GM12878 (cell line): ENCODE results near the gene EAF2. TPM values are rescaled to one million over a fixed set of nuclear protein-coding genes. Genes with fewer than 3 reads are reported as not detected.

ENCODE experiments used
- ATAC-seq: fragments of 200-7000 bp; cut with Tn5 transposase; 3 replicates; pipeline ENCODE4 v1.9.1; 2020; ENCODE audit warnings: mild to moderate bottlenecking, moderate library complexity
- BruUV-seq: library from RNA; stranded (reverse); fragments of 400-500 nt; replicated peaks from 2 replicates; lab custom pipeline; 2021; lab: Mats Ljungman, UMichigan
- CTCF ChIA-PET: fragments of 300-600 bp; sonication (Branson Sonifier 250); formaldehyde crosslinking; extraction: SDS; loops from one replicate; lab custom pipeline; 2021; ENCODE audit warnings: inconsistent platforms; lab: Yijun Ruan, JAX
- POLR2A ChIA-PET: fragments of 350-600 bp; formaldehyde crosslinking; extraction: SDS; loops from one replicate; lab custom pipeline; 2021; ENCODE audit warnings: inconsistent platforms; lab: Charles Lee
- RAD21 ChIA-PET: fragments of 300-600 bp; sonication (Branson Sonifier 250); formaldehyde crosslinking; loops from one replicate; lab custom pipeline; 2023; ENCODE audit warnings: antibody characterized with exemption; ENCODE audit not compliant: unreplicated experiment; lab: Charles Lee
- SMC1A ChIA-PET: fragments of 300-600 bp; sonication (Branson Sonifier 250); formaldehyde crosslinking; loops from one replicate; lab custom pipeline; 2023; ENCODE audit not compliant: unreplicated experiment, uncharacterized antibody; lab: Charles Lee
- DNase-seq: peaks from one replicate; pipeline ENCODE4 v3.0.0-alpha.2; 2011; ENCODE audit warnings: low read depth, low spot score
- FAIRE-seq: peaks from 3 replicates; lab custom pipeline; 2011; peaks lifted over from hg19 to GRCh38; lab: Jason Lieb, UNC
- H2AFZ ChIP-seq: 2 replicates; pipeline ENCODE4 v1.6.0; 2011; ENCODE audit warnings: low read depth, low read length, control low read depth; ENCODE audit not compliant: control insufficient read depth
- H3K27ac ChIP-seq: 2 replicates; pipeline ENCODE4 v1.5.1; 2011; ENCODE audit warnings: control low read depth; ENCODE audit not compliant: control insufficient read depth, insufficient read depth
- H3K27me3 ChIP-seq, 2 experiments: replicated peaks in 1 of 2; 2 replicates each; pipeline versions ENCODE4 v1.6.0 to v1.6.1; 2011; ENCODE audit warnings: low read length in 1 of 2; ENCODE audit not compliant: control insufficient read depth in 2 of 2, insufficient read depth in 2 of 2
- H3K36me3 ChIP-seq, 2 experiments: 2 replicates each; pipeline ENCODE4 v1.5.1; 2011; ENCODE audit warnings: low read length in 1 of 2; ENCODE audit not compliant: control insufficient read depth in 2 of 2, insufficient read depth in 2 of 2
- H3K4me1 ChIP-seq: 2 replicates; pipeline ENCODE4 v1.6.1; 2011; ENCODE audit warnings: mild to moderate bottlenecking, low read length, moderate library complexity, mixed read lengths; ENCODE audit not compliant: control insufficient read depth, insufficient read depth
- H3K4me2 ChIP-seq: 2 replicates; pipeline ENCODE4 v1.6.0; 2011; ENCODE audit warnings: control low read depth; ENCODE audit not compliant: control insufficient read depth, insufficient read depth
- H3K4me3 ChIP-seq: fragments of 200-600 bp; sonication (generic); 2 replicates; pipeline ENCODE4 v1.5.1; 2016
- H3K79me2 ChIP-seq: 2 replicates; pipeline ENCODE4 v1.6.0; 2011; ENCODE audit warnings: low read length; ENCODE audit not compliant: control insufficient read depth, insufficient read depth
- H3K9ac ChIP-seq: 2 replicates; pipeline ENCODE4 v1.8.0; 2011; ENCODE audit warnings: low read length, control low read depth, mixed read lengths; ENCODE audit not compliant: control insufficient read depth, insufficient read depth
- H3K9me3 ChIP-seq: replicated peaks from 3 replicates; pipeline ENCODE4 v1.5.1; 2011; ENCODE audit warnings: mild to moderate bottlenecking, low read length; ENCODE audit not compliant: control insufficient read depth, insufficient read depth
- H4K20me1 ChIP-seq: 2 replicates; pipeline ENCODE4 v1.6.0; 2011; ENCODE audit not compliant: control insufficient read depth, insufficient read depth
- BCLAF1 ChIP-seq: fragments of 450-650 bp; IDR thresholded peaks from 2 replicates; pipeline ENCODE4 v1.6.1; 2017; ENCODE audit warnings: antibody characterized with exemption, mild to moderate bottlenecking, moderate library complexity
- BRCA1 ChIP-seq: IDR thresholded peaks from 2 replicates; pipeline ENCODE4 v1.6.1; 2011; ENCODE audit warnings: low read depth, low read length, improper control_type of control experiment
- CHD2 ChIP-seq: IDR thresholded peaks from 2 replicates; pipeline ENCODE4 v1.6.1; 2011; ENCODE audit warnings: low read depth, low read length, improper control_type of control experiment, borderline replicate concordance
- FOS ChIP-seq: IDR thresholded peaks from 3 replicates; pipeline ENCODE4 v1.6.1; 2011; ENCODE audit warnings: borderline replicate concordance; ENCODE audit not compliant: insufficient read length; ENCODE audit errors: extremely low read depth
- NKRF ChIP-seq: fragments of 450-650 bp; conservative IDR thresholded peaks from 2 replicates; pipeline ENCODE4 v1.6.1; 2017; ENCODE audit warnings: mild to moderate bottlenecking, moderate library complexity
- RELA ChIP-seq: fragments of 450-650 bp; IDR thresholded peaks from 2 replicates; pipeline ENCODE4 v1.8.0; 2014; ENCODE audit warnings: borderline replicate concordance; ENCODE audit not compliant: partially characterized antibody
- TARDBP ChIP-seq: IDR thresholded peaks from 2 replicates; pipeline ENCODE4 v1.6.1; 2016; ENCODE audit warnings: borderline replicate concordance
- USF2 ChIP-seq: IDR thresholded peaks from 2 replicates; pipeline ENCODE4 v1.6.1; 2011; ENCODE audit warnings: low read depth, low read length, improper control_type of control experiment, borderline replicate concordance
- WGBS: methylation state at CpG from one replicate; pipeline ENCODE4 v1.1.6; 2016; ENCODE audit warnings: low lambda C conversion rate; ENCODE audit not compliant: insufficient replicate concordance, insufficient coverage; ENCODE audit errors: missing lambda C conversion rate; 5-methylcytosine and 5-hydroxymethylcytosine counted together
- in situ Hi-C: fragments of 300-500 bp; cut with MboI; formaldehyde crosslinking; loops from 9 replicates; pipeline ENCODE4 v1.14.3; 2018; ENCODE audit warnings: mixed read lengths
- intact Hi-C: fragments of 100-400 bp; cut with micrococcal nuclease; formaldehyde crosslinking; loops from one replicate; pipeline ENCODE4 v1.14.2; 2022; ENCODE audit not compliant: unreplicated experiment
- polyA plus RNA-seq, 11 experiments: library from polyadenylated mRNA; depleted of rRNA in 4 of 11; unstranded in 6 of 11; stranded (reverse) in 5 of 11; fragments of >200 nt; fragmentation: Nextera tagmentation in 4 of 11; fragmentation: Illumina TruSeq in 1 of 11; extraction: Ambion mirVana in 4 of 11; extraction: Trizol in 1 of 11; gene quantifications; 1 replicate in 1 of 11; 2 replicates in 10 of 11; pipeline versions ENCODE4 v1.2.1 to v1.2.3, GENCODE V29; 2011 to 2016; ENCODE audit warnings: inconsistent platforms in 2 of 11, missing spikeins in 2 of 11, low read depth in 1 of 11
- total RNA-seq, 4 experiments: library from RNA; depleted of rRNA in 3 of 4; stranded (reverse); fragments of >200 nt in 3 of 4; fragmentation: Illumina TruSeq in 1 of 4; extraction: Trizol in 1 of 4; gene quantifications; 2 replicates each; pipeline versions ENCODE4 v1.2.1 to v1.2.3, GENCODE V29; 2013 to 2021

EAF2 gene
- total and polyA plus RNA-seq, 10 of the 15 experiments (the other 5 are each of a cell fraction or from before 2014, with no cell fraction given), result 47.3 to 193 (median 72.2) TPM

- ATAC-seq (no peak), DNase-seq (no peak), FAIRE-seq (no peak)
- Histone ChIP-seq H2AFZ (no peak within 1 kb of the TSS), H3K4me3 (no peak within 1 kb of the TSS), H3K4me2 (no peak within 1 kb of the TSS), H3K27me3 (no peaks in the 10 kb centered on the region), H3K9me3 (no peaks in the 10 kb centered on the region), H3K9ac (no peak within 1 kb of the TSS), H3K36me3 (peaks cover 4 to 12% of the 10 kb centered on the region in 2 experiments), H3K27ac (no peak within 1 kb of the TSS), H4K20me1 (no peaks in the 10 kb centered on the region), H3K79me2 (no peaks in the 10 kb centered on the region), H3K4me1 (no peaks in the 10 kb centered on the region)
- RAD21 ChIA-PET, result interaction anchor here (1.6 kb wide), 1 partner anchor 101 kb away, joined by 3 read pairs; no protein-coding TSS in a partner anchor
- in situ Hi-C loops (no loop called here), intact Hi-C loops (no loop called here)
- SMC1A ChIA-PET, result interaction anchor here (0.7 to 2.3 kb wide), 4 partner anchors 12 to 347 kb away, joined by 3 to 8 read pairs (median 3); no protein-coding TSS in a partner anchor
- CTCF ChIA-PET, result interaction anchor here (0.6 to 2.0 kb wide), 3 partner anchors 11 to 347 kb away, joined by 3 to 10 read pairs (median 3); no protein-coding TSS in a partner anchor
- POLR2A ChIA-PET, result interaction anchor here (0.7 kb wide), 1 partner anchor 126 kb away, joined by 3 read pairs; no protein-coding TSS in a partner anchor
- BruUV-seq, result no TSS peak
- TF ChIP-seq TARDBP, result no peak
- no peak for TF ChIP-seq FOS
- no peak for TF ChIP-seq NKRF
- no peak for TF ChIP-seq BRCA1
- no peak for TF ChIP-seq USF2
- TF ChIP-seq CHD2, result no peak
- no peak for TF ChIP-seq RELA
- no peak for TF ChIP-seq BCLAF1
- WGBS, result 86% methylated on average over 3 of the region's 3 CpGs
These were observed 59.4 kb downstream of the EAF2 start, which contains the start of gene SLC15A2 for GRCh38 chr3:121894301-121894990. Gene SLC15A2 (plus strand): TSS chr3:121894401. CDS start chr3:121894477, 76 bp downstream.
